OCI-LY1 (cell line): ENCODE results near the gene TEX14.

Experiments
- EZH2 ChIP-seq: fragments of 200-600 bp; sonication (generic), shearing (Covaris generic); IDR thresholded peaks from 2 replicates; pipeline ENCODE4 v1.8.0; 2017; ENCODE audit warnings: borderline replicate concordance, mixed run types, mild to moderate bottlenecking, antibody characterized with exemption, low read length, moderate library complexity, mixed read lengths
- TF ChIP-seq, protein P1 (sequence below): fragments of 200-600 bp; sonication (generic), shearing (Covaris generic); IDR thresholded peaks from 2 replicates; pipeline ENCODE4 v1.5.1; 2017; ENCODE audit warnings: mild to moderate bottlenecking, antibody characterized with exemption, low read length, moderate library complexity, mixed read lengths

DNA sequence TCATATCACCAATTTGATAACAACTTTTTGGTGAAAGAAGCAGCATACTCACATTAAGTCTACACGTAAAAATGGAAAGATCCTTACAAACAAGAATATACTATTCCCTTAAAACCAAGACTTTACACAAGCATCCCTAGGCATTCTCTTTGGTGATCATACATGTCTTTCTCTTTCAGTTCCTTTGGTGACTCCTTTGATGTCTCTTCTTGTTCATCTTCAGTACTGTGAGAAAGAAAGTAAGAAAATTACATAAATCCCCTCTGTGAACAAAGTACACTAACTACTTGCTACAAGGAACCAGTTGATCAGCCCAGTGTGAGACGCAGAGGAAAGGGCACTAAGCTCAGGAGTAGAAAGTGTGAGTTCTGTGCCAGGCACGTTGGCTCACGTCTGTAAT, 117.8 kb downstream of the TEX14 start:
- TF ChIP-seq EZH2 = no peak
- TF ChIP-seq, protein P1, sequence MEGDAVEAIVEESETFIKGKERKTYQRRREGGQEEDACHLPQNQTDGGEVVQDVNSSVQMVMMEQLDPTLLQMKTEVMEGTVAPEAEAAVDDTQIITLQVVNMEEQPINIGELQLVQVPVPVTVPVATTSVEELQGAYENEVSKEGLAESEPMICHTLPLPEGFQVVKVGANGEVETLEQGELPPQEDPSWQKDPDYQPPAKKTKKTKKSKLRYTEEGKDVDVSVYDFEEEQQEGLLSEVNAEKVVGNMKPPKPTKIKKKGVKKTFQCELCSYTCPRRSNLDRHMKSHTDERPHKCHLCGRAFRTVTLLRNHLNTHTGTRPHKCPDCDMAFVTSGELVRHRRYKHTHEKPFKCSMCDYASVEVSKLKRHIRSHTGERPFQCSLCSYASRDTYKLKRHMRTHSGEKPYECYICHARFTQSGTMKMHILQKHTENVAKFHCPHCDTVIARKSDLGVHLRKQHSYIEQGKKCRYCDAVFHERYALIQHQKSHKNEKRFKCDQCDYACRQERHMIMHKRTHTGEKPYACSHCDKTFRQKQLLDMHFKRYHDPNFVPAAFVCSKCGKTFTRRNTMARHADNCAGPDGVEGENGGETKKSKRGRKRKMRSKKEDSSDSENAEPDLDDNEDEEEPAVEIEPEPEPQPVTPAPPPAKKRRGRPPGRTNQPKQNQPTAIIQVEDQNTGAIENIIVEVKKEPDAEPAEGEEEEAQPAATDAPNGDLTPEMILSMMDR = no peak
